Measurements from ENCODE around the gene EYA2.
"Not testable (repeated sequence)": the region's sequence is repeated elsewhere in the genome, so short reads cannot be mapped to it uniquely, and the experiment has no call there.

The EYA2 gene, protein sequence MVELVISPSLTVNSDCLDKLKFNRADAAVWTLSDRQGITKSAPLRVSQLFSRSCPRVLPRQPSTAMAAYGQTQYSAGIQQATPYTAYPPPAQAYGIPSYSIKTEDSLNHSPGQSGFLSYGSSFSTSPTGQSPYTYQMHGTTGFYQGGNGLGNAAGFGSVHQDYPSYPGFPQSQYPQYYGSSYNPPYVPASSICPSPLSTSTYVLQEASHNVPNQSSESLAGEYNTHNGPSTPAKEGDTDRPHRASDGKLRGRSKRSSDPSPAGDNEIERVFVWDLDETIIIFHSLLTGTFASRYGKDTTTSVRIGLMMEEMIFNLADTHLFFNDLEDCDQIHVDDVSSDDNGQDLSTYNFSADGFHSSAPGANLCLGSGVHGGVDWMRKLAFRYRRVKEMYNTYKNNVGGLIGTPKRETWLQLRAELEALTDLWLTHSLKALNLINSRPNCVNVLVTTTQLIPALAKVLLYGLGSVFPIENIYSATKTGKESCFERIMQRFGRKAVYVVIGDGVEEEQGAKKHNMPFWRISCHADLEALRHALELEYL

DNA sequence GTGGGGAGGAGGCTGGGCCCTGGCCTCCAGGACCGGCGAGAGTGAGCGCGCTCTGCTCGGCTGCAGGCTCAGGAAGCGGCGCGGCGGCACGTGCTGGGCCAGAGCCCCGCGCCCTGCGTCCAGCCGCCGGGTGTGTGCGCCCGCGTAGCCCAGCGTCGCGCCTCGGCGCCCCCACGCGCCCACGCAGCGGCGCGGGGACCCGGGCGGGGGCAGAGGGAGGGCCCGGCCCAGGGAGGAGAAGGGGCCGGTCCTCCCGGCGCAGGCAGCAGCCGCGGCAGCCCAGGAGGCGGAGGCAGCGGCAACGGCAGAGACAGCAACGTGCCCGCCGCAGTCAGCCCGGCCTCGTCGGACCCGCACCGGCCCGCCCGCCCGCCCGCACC lies at the start of gene EYA2:
Gene EYA2, plus strand, starts transcription at position 265 of the 380 bp plus-strand sequence. CDS start 95,168 bp downstream, outside the sequence.
- DNase-seq (ENCODE audit: low read depth), result no peak

DNA sequence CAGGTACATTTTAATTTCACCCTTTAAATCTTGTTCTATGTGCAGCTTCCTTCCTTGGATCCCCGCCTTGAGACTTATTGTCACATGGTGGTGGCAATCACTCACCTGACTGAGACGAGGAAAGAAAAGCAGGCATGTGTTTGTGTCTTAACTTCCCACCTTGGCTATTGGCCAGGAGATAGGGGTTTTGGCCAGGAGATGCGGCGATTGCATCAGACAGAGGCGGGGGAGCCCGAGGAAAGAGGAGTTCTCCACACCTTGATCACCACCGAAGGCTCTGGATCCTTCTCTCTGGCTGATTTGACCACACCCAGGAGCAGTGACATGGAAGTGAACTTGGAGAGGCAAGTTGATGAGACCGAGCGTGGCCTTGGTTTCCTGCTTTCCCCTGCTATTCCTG lies 49.7 kb upstream of the EYA2 start:
- no peak for DNase-seq (ENCODE audit: low read depth)

DNA sequence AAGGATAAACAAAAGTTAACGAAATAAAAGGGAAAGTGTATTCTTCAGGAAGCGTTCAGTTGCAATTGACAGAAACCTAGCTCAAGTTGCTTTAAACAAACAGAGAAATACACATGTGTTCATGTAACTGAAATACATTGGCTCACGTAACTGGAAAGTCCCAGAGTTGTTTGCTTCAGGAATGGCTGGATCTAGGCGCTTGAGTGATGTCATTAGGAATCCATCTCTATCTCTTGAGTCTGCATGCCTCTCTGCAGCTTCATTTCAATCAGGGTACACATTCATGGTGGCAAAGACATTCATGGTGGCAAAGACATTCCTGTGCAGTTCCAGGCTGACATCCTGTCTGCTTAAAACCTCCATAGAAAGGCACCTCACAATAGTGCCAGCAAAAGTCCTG lies 45.4 kb upstream of the EYA2 start:
- DNase-seq (ENCODE audit: low read depth), result no peak

DNA sequence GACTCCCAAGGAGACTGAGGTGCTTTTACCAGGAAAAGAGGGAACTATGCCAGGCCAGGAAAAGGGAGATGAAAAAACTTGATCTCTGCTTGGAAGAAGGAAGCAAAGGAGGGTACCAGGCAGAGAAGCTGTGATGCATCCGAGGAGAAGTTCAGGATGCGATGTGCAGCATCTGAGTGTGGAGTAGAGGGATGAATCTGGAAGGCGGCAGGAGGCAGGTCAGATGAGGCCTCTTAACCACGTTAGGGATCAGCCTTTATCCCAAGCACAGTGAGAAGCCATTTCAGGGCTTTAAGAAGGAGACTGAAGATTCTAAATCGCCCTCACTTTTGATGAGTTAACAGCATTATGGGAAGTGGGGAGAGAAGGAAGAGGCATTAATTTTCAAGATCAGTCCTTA lies 44.9 kb upstream of the EYA2 start:
- no peak for DNase-seq (ENCODE audit: low read depth)

DNA sequence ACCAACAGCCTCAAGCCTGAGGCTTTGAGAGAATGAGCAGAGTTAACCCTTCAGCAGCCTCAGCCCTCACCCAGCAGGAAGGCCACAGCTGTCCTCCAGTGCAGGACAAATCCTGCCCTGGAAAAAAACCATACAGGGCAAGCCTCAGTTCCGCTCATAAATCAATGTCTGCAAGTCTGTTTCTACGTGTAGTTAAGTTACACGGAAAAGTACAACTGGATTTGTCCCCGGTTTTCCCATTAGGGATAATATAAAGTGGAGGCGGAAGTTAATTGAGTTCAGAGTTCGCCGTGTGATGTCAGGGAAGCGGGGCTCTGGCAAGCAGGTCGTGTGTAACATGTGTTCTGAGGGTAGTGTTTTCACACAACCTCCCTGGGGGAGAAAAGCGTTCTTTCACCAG lies 44.2 kb upstream of the EYA2 start:
- DNase-seq (ENCODE audit: low read depth), result no peak

DNA sequence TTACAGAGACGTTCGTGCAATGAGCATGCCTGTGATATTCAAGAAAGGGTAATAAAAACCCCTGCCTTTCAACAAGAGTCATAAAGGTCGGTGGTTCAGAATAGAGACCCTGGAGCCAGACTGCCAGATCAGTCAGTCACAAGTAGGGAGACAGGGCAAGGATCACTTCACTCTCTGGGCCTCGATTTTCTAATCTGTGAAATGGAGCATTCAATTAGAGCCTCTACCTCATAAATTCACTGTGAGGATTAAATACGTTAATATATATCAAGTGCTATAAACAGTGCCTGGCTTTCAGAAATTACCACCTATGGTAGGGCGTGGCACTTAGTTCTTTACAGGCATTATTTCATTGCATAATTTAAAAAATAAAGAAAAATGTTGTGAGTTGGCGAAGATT lies 43.7 kb upstream of the EYA2 start:
- no peak for DNase-seq (ENCODE audit: low read depth)

DNA sequence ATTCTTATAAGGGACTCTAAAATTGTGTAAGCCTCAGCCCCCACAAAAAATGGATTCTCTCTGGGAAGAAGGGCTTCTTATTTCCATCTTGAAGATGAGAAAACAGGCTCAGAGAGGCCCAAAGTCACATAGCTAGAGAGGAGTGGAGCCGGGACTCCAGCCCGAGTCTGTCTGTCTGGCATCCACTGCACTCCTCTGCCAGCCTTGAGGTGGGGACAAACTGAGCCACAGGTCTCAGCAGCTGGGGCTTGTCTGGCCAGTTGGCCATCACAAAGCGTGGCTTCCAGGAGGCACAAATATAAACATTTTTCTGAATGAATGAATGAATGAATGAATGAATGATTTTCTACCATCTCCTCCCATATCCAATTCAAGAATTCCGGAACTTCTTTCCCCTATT lies 42.9 kb upstream of the EYA2 start:
- DNase-seq (ENCODE audit: low read depth), result no peak

DNA sequence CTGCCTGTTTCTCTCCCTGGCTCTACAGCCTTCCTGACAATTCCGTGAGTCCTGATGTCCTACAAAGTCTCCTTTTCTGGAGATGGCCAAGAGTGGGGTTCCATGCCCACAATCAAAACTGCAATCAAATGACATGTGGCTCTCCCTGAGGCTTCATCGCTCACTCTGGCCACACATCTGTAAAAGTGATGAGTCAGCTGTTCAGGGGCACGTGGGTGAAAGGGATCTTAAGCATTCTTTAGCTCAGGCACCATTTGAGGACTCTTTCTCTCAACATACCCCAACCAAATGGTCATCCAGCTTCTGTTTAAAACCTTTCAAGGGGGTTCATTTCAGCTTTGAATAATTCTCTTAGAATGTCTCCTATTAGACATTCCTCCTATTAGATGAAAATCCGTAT lies 42.3 kb upstream of the EYA2 start:
- DNase-seq (ENCODE audit: low read depth), result no peak

DNA sequence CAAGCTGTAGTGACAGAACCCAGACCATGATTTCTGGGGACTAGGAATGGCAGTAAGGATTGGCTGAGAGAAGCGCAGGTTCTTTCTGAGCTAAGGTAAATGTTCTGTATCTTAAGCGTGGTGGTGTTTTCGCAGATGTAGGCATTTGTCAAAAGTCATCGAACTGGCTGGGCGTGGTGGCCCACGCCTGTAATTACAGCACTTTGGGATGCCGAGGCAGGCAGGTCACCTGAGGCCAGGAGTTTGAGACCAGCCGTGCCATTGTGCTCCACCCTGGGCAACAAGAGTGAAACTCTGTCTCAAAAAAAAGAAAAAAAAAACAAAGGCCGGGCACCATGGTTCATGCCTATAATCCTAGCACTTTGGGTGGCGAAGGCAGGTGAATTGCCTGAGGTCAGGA lies 40.7 kb upstream of the EYA2 start:
- DNase-seq (ENCODE audit: low read depth), result no peak

DNA sequence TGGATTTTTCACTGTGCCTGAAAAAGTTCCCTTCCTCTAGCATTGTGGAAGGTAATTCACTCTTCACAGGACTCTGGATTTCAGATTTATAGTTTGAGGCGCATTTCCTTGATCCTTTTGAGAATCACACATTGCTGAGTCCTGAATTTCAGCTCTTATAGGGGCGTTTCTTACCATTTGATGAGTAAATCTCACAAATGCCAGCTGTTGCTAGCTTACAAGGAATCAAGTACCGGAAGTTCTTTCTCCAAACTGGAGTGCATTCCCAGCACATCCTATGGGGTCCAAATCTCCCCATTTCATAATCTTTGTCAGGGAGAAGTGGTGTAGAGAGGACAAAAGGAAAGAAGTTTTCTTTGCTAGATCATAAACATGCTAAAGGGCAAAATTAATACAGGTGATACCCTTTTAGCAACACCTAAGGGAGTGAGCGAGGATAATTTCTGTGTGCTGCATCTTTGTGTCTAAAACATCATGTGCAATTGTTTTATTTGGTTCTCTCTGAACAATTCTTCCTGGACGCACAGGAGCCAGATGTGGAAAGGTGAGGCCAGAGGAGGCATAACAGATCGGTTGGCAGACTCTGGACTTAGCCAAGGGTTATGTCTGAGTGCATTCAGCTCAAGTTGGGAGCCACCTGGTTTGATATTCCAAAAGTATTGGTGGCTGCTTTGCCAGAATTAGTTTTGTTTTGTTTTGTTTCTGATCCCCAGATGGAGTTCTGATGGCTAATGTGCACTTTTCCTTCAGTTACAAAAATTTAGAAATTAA lies 37.4 kb upstream of the EYA2 start:
- DNase-seq (ENCODE audit: low read depth), result no peak

DNA sequence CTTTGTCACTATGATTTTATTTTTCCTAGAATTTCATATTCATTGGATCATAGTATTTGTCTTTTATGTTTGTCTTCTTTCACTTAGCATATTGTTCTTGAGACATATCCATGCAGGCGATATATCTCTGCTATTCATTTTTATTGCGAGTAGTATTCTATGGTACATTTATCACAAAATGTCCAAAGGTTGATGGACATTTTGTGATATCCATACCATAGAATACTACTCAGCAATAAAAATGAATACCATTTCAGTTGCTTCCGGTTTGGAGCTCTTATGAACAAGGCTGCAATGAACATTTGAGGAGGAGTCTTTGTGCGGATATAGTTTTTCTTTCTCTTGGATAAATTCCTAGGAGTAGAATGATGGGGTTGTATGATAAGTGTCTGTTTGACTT lies 28.8 kb upstream of the EYA2 start:
- DNase-seq (ENCODE audit: low read depth), result no peak

DNA sequence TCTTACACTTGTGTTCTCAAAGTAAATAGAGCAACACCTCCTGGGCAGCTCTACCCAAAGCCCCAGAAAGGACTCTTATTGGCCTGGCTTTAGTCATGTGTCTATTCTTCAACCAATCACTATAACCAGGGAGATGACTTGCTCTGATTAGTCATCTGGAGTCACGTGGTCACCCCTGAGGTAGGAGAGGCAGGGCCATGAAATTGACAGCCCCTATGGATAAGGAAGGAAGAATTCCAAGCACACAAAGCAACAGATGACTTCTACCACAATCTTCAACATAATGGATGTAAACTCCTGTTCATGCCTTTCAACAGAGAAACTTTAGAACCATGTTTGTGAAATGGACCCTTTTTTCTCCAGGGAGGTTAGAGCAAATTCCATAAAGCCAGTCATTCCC lies 24.6 kb upstream of the EYA2 start:
- no peak for DNase-seq (ENCODE audit: low read depth)

DNA sequence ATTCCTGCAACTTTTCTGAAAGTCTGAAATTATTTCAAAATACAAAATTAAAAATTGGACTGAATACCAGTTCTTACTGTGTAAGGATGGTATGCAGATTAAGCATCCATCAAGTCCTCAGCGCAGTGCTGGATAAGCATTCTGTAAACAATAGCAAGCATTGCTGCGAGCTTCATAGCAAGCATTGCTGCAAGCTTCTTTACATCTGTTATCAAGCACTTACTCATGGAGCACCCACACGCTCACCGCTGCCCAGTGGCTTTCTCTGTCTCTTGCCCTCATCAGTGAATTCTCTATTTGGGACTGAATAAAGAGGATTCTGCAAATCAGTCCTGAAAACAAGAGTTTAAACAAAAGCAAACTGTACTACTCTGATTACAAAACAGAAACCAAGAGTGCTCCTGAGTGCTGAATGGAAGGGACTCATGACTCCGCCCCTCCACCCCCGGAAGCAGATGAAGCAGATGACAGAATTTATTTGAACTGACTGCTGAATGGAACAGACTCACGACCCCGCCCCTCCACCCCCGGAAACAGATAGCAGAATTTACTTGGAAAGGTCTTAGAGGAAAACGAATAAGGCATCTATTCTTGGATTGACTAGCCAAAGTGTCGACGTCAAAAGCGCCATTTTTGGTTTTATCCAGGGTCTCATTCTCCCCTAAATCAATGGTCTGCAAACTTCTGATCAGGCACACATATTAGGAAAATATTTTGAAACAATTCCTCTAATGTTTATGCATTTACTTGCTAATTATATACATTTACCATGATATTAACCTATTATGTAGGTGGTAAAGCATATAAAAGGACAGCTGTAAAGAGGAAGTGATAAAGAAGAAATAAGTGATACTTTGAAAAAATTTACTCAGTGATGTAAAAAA lies 22.1 kb upstream of the EYA2 start:
- no peak for DNase-seq (ENCODE audit: low read depth)

DNA sequence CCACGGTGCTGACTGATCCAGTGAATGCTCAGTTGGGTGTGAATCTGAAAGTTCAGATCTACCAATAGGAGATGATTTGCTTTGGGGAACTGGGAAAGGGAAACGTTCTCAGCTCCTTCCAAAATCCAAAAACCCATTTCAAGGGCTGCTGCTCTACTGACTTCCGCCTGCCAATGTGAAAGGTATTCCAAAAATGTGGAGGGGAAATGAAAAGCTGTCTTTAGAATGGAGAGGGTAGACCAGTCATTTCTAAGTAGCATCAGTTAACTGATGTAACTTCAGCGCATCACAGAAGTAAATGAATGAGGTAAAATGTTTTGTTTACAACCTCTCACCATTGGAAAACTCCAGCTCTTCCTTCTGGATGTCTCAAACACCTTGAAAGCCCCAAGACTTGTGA lies 19.6 kb upstream of the EYA2 start:
- no peak for DNase-seq (ENCODE audit: low read depth)

DNA sequence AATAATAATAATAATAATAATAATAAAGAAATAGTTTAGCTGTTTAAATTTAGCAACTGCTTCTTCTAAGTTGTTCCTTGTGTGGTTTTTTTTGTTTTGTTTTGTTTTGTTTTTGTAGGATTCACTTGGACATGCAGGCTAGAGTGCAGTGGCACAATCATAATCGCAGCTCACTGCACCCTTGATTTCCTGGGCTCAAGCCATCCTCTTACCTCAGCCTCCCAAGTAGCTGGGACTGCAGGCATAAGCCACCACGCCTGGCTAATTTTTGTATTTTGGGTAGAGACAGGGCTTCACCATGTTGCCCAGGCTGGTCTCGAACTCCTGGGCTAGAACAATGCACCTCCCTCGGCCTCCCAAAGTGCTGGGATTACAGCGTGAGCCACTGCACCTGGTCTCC lies 15.3 kb upstream of the EYA2 start:
- DNase-seq (ENCODE audit: low read depth), result no peak

DNA sequence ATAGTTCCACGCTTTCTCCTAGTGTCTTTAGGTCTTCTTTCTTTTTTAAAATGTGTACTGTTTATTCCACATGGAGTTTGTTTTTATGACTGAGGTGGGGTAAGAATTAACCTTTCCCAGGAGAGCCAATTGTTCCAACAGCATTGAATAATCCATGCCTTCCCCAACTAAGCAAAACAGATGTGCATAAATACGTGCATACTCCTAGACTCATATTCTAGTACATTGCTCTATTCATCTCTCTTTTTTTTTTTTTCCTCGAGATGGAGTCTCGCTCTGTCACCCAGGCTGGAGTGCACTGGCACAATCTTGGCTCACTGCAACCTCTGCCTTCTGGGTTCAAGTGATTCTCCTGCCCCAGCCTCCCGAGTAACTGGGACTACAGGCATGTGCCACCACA lies 14.7 kb upstream of the EYA2 start:
- DNase-seq (ENCODE audit: low read depth), result not testable (repeated sequence)

DNA sequence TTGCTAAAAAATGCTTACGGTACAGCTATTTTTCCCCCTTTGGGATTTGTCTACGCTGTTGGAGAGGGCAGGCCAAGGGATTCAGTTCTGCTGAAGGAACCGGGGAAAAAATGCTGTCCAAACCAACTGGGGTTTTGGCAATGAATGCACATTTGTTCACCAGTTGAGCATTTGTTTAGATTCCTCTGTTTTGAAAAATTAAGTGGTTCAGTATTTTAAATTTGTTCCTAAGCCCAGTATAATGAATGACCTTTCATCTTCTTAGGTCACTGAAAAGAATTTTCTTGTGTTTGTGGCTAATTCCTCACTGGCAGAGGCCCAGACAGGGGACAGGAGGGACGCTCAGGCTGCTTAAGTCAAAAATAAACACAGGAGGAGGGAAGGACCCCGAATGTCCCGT lies 10.8 kb upstream of the EYA2 start:
- DNase-seq (ENCODE audit: low read depth), result no peak

DNA sequence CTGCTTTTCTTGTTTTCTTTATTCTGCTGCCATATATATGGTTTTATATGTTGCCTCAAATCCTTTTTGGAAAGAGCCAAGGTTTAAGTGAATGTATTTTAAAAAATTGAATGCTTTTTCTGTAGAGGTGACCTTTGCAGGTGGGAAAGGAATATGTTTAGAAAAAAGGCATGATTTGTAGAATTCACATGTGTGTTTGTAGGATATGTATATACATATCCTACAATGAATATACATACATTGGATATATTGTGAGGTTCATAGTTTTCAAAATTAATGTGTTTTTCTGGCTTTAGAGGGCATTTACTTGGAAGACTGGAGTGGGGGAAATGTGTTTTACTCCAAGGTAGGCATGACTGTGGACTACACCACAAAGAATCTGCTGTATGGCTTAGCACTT lies 4.0 kb upstream of the EYA2 start:
- DNase-seq (ENCODE audit: low read depth), result no peak

DNA sequence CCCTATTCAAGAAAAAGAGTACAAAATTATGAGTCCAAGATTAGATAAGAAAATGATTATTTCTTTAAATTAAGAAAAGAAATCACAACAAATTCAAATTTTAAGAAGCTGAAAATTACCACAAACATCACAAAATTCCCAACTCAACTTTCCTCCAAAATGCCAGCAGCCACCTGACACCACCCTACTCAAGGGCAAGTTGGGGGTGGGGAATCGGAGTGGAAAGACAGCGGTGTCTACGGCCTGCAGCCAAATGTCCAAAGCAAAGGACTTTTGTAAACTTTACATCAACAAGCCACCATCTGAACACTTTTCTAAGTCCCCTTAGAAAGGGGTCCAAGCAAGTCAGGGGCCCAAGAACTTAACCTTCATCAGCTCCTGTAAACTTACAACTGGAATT lies 1.6 kb upstream of the EYA2 start:
- DNase-seq (ENCODE audit: low read depth), result no peak

DNA sequence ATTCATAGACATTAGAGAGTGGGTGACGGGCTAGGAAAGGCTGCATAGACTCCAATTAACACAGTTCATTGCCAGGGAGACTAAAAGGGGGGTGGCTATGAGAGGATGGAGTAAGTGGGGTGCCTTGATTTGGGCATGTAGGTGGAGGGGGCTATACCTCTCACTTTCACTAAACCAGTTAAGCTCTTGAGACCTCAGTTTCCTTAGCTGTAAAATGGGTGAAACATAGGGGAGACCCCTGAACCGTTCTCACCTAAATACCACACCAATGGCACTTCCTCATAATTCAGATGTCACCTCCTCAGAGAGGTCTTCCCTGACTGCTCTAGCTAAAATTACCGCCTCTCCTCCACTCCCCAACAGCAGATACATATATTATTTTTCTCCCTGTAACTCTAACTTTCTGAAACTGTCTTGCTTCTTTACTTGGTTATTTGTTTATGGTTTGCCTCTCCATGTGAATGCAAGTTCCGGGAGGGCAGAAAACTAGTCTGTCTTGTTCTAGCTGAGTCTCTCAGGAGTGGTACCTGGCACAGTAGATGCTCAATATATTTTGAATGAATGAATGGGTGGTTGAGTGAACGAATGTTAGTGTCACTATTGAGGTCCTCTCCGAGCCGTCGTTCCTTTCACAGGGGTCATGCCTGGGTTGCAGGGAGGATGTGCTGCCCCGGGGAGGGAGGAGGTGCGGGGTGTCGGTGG lies 615 bp upstream of the EYA2 start:
- no peak for DNase-seq (ENCODE audit: low read depth)

DNA sequence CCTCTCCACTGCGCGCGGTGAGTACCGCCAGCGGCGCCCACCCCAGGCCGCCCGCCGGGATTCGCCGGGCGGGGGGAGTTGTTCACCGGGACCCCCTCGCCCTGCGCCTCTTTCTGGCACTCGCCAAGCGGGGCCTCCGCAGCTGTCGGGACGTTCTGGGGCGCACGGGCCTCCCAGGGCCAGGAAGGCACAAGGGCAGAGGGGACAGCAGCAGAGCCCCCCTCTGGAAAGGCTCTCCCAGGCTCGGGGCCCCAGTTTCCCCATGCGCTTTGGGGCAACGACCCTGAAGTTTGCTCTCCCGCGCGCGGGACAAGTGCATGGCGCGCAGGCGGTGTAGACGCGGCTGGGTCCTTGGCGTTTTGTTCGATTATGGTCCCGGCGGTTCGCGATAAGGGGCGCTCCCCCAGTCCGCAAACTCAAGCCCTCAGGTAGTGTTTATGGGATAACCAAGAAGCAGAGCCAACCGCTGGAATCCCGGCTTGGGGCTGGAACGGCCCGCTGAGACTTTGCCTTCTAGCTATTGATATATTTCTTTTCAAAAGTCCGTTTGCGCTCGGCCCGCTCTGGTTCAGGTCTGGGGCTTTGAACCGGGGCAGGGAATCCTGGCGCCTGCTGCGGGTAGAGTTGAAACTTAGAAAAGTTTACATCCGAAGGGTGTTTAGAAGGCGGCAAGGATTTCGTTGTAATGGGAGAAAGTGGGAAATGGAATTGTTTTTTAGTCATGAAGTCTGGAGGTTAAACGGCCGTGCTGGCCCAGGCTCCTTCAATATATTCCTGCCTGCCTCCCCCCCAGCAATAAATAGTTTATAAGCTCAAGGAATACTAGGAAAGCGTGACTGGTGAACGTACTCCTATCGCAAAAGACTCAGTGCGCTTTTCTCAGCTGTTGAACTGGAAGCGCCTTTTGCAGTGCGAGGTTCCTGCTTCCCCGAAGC lies 595 bp downstream of the EYA2 start:
- no peak for DNase-seq (ENCODE audit: low read depth)

All from activated T-helper 9 cell treated with anti-CD3 and anti-CD28 coated beads, Interleukin-2, amount 50 U/mL, for 16 hours (primary cell).